ENCODE data around the gene ZSWIM8. TPM values are rescaled to one million over a fixed set of nuclear protein-coding genes. Genes with fewer than 3 reads are reported as not detected.

ZSWIM8 gene
- total RNA-seq, 1 donor from 2014 or later = 131 TPM

- no peaks in the 10 kb centered on the region for H3K27me3 Mint-ChIP-seq (ENCODE audit: low read depth)
- no peak for DNase-seq (ENCODE audit: low spot score in 2 of 2, unreplicated experiment in 2 of 2)
- peaks cover 12% of the 10 kb centered on the region for H3K36me3 Mint-ChIP-seq
- no peaks in the 10 kb centered on the region for H3K9me3 Mint-ChIP-seq
- TF ChIP-seq, protein P1, sequence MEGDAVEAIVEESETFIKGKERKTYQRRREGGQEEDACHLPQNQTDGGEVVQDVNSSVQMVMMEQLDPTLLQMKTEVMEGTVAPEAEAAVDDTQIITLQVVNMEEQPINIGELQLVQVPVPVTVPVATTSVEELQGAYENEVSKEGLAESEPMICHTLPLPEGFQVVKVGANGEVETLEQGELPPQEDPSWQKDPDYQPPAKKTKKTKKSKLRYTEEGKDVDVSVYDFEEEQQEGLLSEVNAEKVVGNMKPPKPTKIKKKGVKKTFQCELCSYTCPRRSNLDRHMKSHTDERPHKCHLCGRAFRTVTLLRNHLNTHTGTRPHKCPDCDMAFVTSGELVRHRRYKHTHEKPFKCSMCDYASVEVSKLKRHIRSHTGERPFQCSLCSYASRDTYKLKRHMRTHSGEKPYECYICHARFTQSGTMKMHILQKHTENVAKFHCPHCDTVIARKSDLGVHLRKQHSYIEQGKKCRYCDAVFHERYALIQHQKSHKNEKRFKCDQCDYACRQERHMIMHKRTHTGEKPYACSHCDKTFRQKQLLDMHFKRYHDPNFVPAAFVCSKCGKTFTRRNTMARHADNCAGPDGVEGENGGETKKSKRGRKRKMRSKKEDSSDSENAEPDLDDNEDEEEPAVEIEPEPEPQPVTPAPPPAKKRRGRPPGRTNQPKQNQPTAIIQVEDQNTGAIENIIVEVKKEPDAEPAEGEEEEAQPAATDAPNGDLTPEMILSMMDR (IDR thresholded peaks at IDR 0.05; ENCODE audit: unreplicated experiment) = no peak
- H3K27ac Mint-ChIP-seq = peak overlapping the region; percentile 43
- no peak overlapping the region for H3K4me3 Mint-ChIP-seq
- H3K4me1 Mint-ChIP-seq = peaks cover 6% of the 10 kb centered on the region
These were observed 31.7 kb downstream of the ZSWIM8 start for GRCh38 chr10:73816917-73817729.

DNA sequence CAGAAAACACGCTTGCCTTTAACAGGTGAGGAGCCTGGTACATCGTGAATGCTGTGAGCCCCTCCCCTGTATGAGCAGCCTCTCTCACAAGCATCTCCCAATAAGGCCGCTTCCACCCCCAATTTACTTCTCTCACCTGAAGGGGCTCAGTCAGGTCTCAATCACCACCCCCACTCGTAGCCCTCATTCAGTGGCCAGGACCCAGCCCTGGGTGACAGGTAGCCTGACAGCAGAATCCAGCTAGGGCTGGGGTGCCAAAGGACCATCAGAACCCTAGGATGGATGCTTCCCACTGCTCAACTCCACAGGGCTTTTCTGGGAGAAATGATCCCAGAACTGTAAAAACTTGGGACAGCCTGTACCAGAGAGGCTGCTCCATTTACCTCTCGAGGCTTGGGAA, 32.4 kb downstream of the ZSWIM8 start:
- Mint-ChIP-seq H3K4me3 (no peak overlapping the region), H3K9me3 (no peaks in the 10 kb centered on the region), H3K27me3 (ENCODE audit: low read depth) (no peaks in the 10 kb centered on the region), H3K4me1 (peaks cover 6% of the 10 kb centered on the region), H3K36me3 (peaks cover 15% of the 10 kb centered on the region), H3K27ac (no peak overlapping the region)
- TF ChIP-seq, protein P1 (IDR thresholded peaks at IDR 0.05; ENCODE audit: unreplicated experiment) = no peak
- DNase-seq (ENCODE audit: low spot score in 2 of 2, unreplicated experiment in 2 of 2) = no peak

GRCh38 chr10:73818402-73818801, 33.0 kb downstream of the ZSWIM8 start:
- H3K27me3 Mint-ChIP-seq (ENCODE audit: low read depth) = no peaks in the 10 kb centered on the region
- H3K4me1 Mint-ChIP-seq = peaks cover 6% of the 10 kb centered on the region
- DNase-seq (ENCODE audit: low spot score in 2 of 2, unreplicated experiment in 2 of 2) = no peak
- H3K27ac Mint-ChIP-seq = no peak overlapping the region
- TF ChIP-seq, protein P1 (IDR thresholded peaks at IDR 0.05; ENCODE audit: unreplicated experiment) = no peak
- H3K36me3 Mint-ChIP-seq = peaks cover 16% of the 10 kb centered on the region
- no peak overlapping the region for H3K4me3 Mint-ChIP-seq
- no peaks in the 10 kb centered on the region for H3K9me3 Mint-ChIP-seq

GRCh38 chr10:73819081-73819480, 33.7 kb downstream of the ZSWIM8 start:
- H3K4me3 Mint-ChIP-seq = no peak overlapping the region
- peaks cover 19% of the 10 kb centered on the region for H3K36me3 Mint-ChIP-seq
- H3K9me3 Mint-ChIP-seq = no peaks in the 10 kb centered on the region
- no peak for DNase-seq (ENCODE audit: low spot score in 2 of 2, unreplicated experiment in 2 of 2)
- H3K27me3 Mint-ChIP-seq (ENCODE audit: low read depth) = no peaks in the 10 kb centered on the region
- peak overlapping the region; percentile 35 for H3K27ac Mint-ChIP-seq
- H3K4me1 Mint-ChIP-seq = peaks cover 6% of the 10 kb centered on the region
- TF ChIP-seq, protein P1 (IDR thresholded peaks at IDR 0.05; ENCODE audit: unreplicated experiment) = no peak

GRCh38 chr10:73819513-73820093, 34.2 kb downstream of the ZSWIM8 start:
- Mint-ChIP-seq H3K27ac (peak overlapping the region; percentile 35), H3K4me1 (peaks cover 6% of the 10 kb centered on the region), H3K27me3 (ENCODE audit: low read depth) (no peaks in the 10 kb centered on the region), H3K36me3 (peaks cover 21% of the 10 kb centered on the region), H3K9me3 (no peaks in the 10 kb centered on the region), H3K4me3 (no peak overlapping the region)
- TF ChIP-seq, protein P1 (IDR thresholded peaks at IDR 0.05; ENCODE audit: unreplicated experiment) = no peak
- no peak for DNase-seq (ENCODE audit: low spot score in 2 of 2, unreplicated experiment in 2 of 2)

Data from mesothelial cell of epicardium (in vitro differentiated cells).